C4-2B (cell line): ENCODE results near the gene CHMP5.

Source experiments
- ZFX ChIP-seq: fragments of 450-650 bp; IDR thresholded peaks from 2 replicates; pipeline ENCODE4 v1.6.1; 2017
- TF ChIP-seq, protein P1 (sequence below): fragments of 450-650 bp; conservative IDR thresholded peaks from 2 replicates; pipeline ENCODE4 v1.5.1; 2017; ENCODE audit warnings: mild to moderate bottlenecking

DNA sequence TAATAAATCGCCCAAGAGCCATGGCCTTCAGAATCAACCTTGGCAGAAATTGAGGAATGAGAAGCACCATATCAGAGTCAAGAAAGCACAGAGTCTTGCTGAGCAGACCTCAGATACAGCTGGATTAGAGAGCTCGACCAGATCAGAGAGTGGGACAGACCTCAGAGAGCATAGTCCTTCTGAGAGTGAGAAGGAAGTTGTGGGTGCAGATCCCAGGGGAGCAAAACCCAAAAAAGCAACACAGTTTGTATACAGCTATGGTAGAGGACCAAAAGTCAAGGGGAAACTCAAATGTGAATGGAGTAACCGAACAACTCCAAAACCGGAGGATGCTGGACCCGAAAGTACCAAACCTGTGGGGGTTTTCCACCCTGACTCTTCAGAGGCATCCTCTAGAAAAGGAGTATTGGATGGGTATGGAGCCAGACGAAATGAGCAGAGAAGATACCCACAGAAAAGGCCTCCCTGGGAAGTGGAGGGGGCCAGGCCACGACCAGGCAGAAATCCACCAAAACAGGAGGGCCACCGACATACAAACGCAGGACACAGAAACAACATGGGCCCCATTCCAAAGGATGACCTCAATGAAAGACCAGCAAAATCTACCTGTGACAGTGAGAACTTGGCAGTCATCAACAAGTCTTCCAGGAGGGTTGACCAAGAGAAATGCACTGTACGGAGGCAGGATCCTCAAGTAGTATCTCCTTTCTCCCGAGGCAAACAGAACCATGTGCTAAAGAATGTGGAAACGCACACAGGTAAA lies 30.0 kb downstream of the CHMP5 start:
- TF ChIP-seq, protein P1, sequence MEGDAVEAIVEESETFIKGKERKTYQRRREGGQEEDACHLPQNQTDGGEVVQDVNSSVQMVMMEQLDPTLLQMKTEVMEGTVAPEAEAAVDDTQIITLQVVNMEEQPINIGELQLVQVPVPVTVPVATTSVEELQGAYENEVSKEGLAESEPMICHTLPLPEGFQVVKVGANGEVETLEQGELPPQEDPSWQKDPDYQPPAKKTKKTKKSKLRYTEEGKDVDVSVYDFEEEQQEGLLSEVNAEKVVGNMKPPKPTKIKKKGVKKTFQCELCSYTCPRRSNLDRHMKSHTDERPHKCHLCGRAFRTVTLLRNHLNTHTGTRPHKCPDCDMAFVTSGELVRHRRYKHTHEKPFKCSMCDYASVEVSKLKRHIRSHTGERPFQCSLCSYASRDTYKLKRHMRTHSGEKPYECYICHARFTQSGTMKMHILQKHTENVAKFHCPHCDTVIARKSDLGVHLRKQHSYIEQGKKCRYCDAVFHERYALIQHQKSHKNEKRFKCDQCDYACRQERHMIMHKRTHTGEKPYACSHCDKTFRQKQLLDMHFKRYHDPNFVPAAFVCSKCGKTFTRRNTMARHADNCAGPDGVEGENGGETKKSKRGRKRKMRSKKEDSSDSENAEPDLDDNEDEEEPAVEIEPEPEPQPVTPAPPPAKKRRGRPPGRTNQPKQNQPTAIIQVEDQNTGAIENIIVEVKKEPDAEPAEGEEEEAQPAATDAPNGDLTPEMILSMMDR = no peak
- no peak for TF ChIP-seq ZFX
